IPS DF 6.9 (cell line): ENCODE measurements around the gene SLC25A4.

ENCODE experiments used
- DNase-seq: peaks from one replicate; pipeline ENCODE4 v3.0.0-alpha.2; 2013; ENCODE audit warnings: low read depth, low spot score
- H3K27ac ChIP-seq: one replicate; pipeline ENCODE4 v1.5.1; 2013; ENCODE audit warnings: low read length, control low read depth
- H3K27me3 ChIP-seq: 2 replicates; pipeline ENCODE4 v1.6.1; 2013; ENCODE audit warnings: mild to moderate bottlenecking, low read length; ENCODE audit not compliant: control insufficient read depth, insufficient read depth
- H3K36me3 ChIP-seq: 2 replicates; pipeline ENCODE4 v1.6.1; 2013; ENCODE audit warnings: low read length; ENCODE audit not compliant: control insufficient read depth, insufficient read depth
- H3K4me1 ChIP-seq: 2 replicates; pipeline ENCODE4 v1.6.1; 2013; ENCODE audit warnings: low read length; ENCODE audit not compliant: control insufficient read depth, insufficient read depth
- H3K4me3 ChIP-seq: 2 replicates; pipeline ENCODE4 v1.5.1; 2013; ENCODE audit warnings: mild to moderate bottlenecking, low read length
- H3K9me3 ChIP-seq: 2 replicates; pipeline ENCODE4 v1.6.1; 2013; ENCODE audit warnings: low read length, inconsistent platforms; ENCODE audit not compliant: control insufficient read depth, insufficient read depth
- WGBS: extraction: QIAGEN DNeasy Blood & Tissue Kit; methylation state at CpG from one replicate; pipeline ENCODE4 v1.1.7; 2013; ENCODE audit warnings: mixed read lengths, missing lambda C conversion rate; ENCODE audit not compliant: insufficient read length, insufficient coverage; 5-methylcytosine and 5-hydroxymethylcytosine counted together

The SLC25A4 gene

GRCh38 chr4:185142912-185143600 is at the start of gene SLC25A4:
Gene SLC25A4 (plus strand): TSS chr4:185143266. CDS start chr4:185143373, 107 bp downstream.
- H3K27ac ChIP-seq, result no peak within 1 kb of the TSS
- peak within 1 kb of the TSS; percentile 90 for H3K4me3 ChIP-seq
- DNase-seq, result peak; percentile 54
- H3K36me3 ChIP-seq, result peaks cover 8% of the 10 kb centered on the region
- H3K27me3 ChIP-seq, result no peaks in the 10 kb centered on the region
- no peaks in the 10 kb centered on the region for H3K9me3 ChIP-seq
- WGBS, result no CpG with 5 or more reads among the region's 87 CpGs
- H3K4me1 ChIP-seq, result no peaks in the 10 kb centered on the region

- no peaks in the 10 kb centered on the region for H3K36me3 ChIP-seq
- DNase-seq, result no peak
- no peak overlapping the region for H3K4me3 ChIP-seq
- H3K4me1 ChIP-seq, result no peaks in the 10 kb centered on the region
- no CpG with 5 or more reads among the region's 3 CpGs for WGBS
- H3K9me3 ChIP-seq, result no peaks in the 10 kb centered on the region
- no peak overlapping the region for H3K27ac ChIP-seq
- H3K27me3 ChIP-seq, result no peaks in the 10 kb centered on the region
Measured at GRCh38 chr4:185093603-185094002, 49.5 kb upstream of the SLC25A4 start.

- Histone ChIP-seq H3K27ac (no peak overlapping the region), H3K9me3 (no peaks in the 10 kb centered on the region), H3K4me3 (no peak overlapping the region), H3K4me1 (no peaks in the 10 kb centered on the region), H3K36me3 (no peaks in the 10 kb centered on the region), H3K27me3 (no peaks in the 10 kb centered on the region)
- WGBS, result no CpG with 5 or more reads among the region's 2 CpGs
- DNase-seq, result no peak
Measured at GRCh38 chr4:185096032-185096653, 46.9 kb upstream of the SLC25A4 start.

- Histone ChIP-seq H3K4me3 (no peak overlapping the region), H3K4me1 (0 out of 2 replicates have a peak, but pooled peaks cover 1% of the 10 kb centered on the region), H3K9me3 (no peaks in the 10 kb centered on the region), H3K36me3 (no peaks in the 10 kb centered on the region), H3K27ac (no peak overlapping the region), H3K27me3 (no peaks in the 10 kb centered on the region)
- DNase-seq, result no peak
Measured at GRCh38 chr4:185098474-185098873, 44.6 kb upstream of the SLC25A4 start.

- Histone ChIP-seq H3K36me3 (no peaks in the 10 kb centered on the region), H3K4me1 (0 out of 2 replicates have a peak, but pooled peaks cover 1% of the 10 kb centered on the region), H3K4me3 (no peak overlapping the region), H3K27me3 (no peaks in the 10 kb centered on the region), H3K9me3 (no peaks in the 10 kb centered on the region), H3K27ac (no peak overlapping the region)
- DNase-seq, result no peak
- WGBS, result no CpG with 5 or more reads among the region's 8 CpGs
Measured at GRCh38 chr4:185099024-185099682, 43.9 kb upstream of the SLC25A4 start.

- no CpG with 5 or more reads among the region's 8 CpGs for WGBS
- Histone ChIP-seq H3K36me3 (no peaks in the 10 kb centered on the region), H3K4me1 (0 out of 2 replicates have a peak, but pooled peaks cover 1% of the 10 kb centered on the region), H3K27me3 (no peaks in the 10 kb centered on the region), H3K4me3 (no peak overlapping the region), H3K9me3 (no peaks in the 10 kb centered on the region), H3K27ac (no peak overlapping the region)
- DNase-seq, result no peak
Measured at GRCh38 chr4:185099940-185100339, 43.1 kb upstream of the SLC25A4 start.

GRCh38 chr4:185100423-185100822 is 42.6 kb upstream of the SLC25A4 start:
- no peak for DNase-seq
- Histone ChIP-seq H3K27me3 (no peaks in the 10 kb centered on the region), H3K4me3 (no peak overlapping the region), H3K36me3 (no peaks in the 10 kb centered on the region), H3K9me3 (no peaks in the 10 kb centered on the region), H3K4me1 (0 out of 2 replicates have a peak, but pooled peaks cover 1% of the 10 kb centered on the region), H3K27ac (no peak overlapping the region)
- WGBS, result no CpG with 5 or more reads among the region's 7 CpGs

GRCh38 chr4:185101354-185101890 is 41.6 kb upstream of the SLC25A4 start:
- Histone ChIP-seq H3K9me3 (no peaks in the 10 kb centered on the region), H3K27me3 (no peaks in the 10 kb centered on the region), H3K4me1 (peaks cover 1% of the 10 kb centered on the region; the same call in 1 of the 2 replicates), H3K36me3 (no peaks in the 10 kb centered on the region), H3K4me3 (no peak overlapping the region), H3K27ac (no peak overlapping the region)
- no CpG with 5 or more reads among the region's 9 CpGs for WGBS
- no peak for DNase-seq

GRCh38 chr4:185104733-185105132 is 38.3 kb upstream of the SLC25A4 start:
- no peaks in the 10 kb centered on the region for H3K9me3 ChIP-seq
- peaks cover 4% of the 10 kb centered on the region; the same call in 1 of the 2 replicates for H3K4me1 ChIP-seq
- no peak overlapping the region for H3K27ac ChIP-seq
- no peaks in the 10 kb centered on the region for H3K27me3 ChIP-seq
- no peak for DNase-seq
- H3K4me3 ChIP-seq, result no peak overlapping the region
- no peaks in the 10 kb centered on the region for H3K36me3 ChIP-seq

- no peaks in the 10 kb centered on the region for H3K9me3 ChIP-seq
- H3K4me1 ChIP-seq, result peaks cover 4% of the 10 kb centered on the region; the same call in 1 of the 2 replicates
- no peak for DNase-seq
- WGBS, result no CpG with 5 or more reads among the region's 3 CpGs
- H3K4me3 ChIP-seq, result no peak overlapping the region
- H3K36me3 ChIP-seq, result no peaks in the 10 kb centered on the region
- no peak overlapping the region for H3K27ac ChIP-seq
- no peaks in the 10 kb centered on the region for H3K27me3 ChIP-seq
Measured at GRCh38 chr4:185106353-185106752, 36.7 kb upstream of the SLC25A4 start.
